Neural progenitor cell (in vitro differentiated cells): Measurements from ENCODE around the gene UGP2. TPM values are rescaled to one million over a fixed set of nuclear protein-coding genes. Genes with fewer than 3 reads are reported as not detected.

Source experiments
- DNase-seq: peaks from one replicate; pipeline ENCODE4 v3.0.0-alpha.2; 2016; ENCODE audit warnings: low spot score
- H2AFZ ChIP-seq: fragments of 200-600 bp; sonication (generic); replicated peaks from 2 replicates; pipeline ENCODE4 v1.6.1; 2016; ENCODE audit warnings: antibody characterized with exemption
- H3F3A ChIP-seq: fragments of 200-600 bp; sonication (generic); 2 replicates; pipeline ENCODE4 v1.6.1; 2016; ENCODE audit warnings: antibody characterized with exemption, low read depth
- H3K27ac ChIP-seq: fragments of 200-600 bp; sonication (generic); 2 replicates; pipeline ENCODE4 v1.5.1; 2016; ENCODE audit warnings: mild to moderate bottlenecking
- H3K27me3 ChIP-seq: fragments of 200-600 bp; sonication (generic); 2 replicates; pipeline ENCODE4 v1.6.1; 2016; ENCODE audit warnings: mild to moderate bottlenecking, moderate library complexity
- H3K36me3 ChIP-seq: fragments of 200-600 bp; sonication (generic); 2 replicates; pipeline ENCODE4 v1.5.1; 2016
- H3K4me1 ChIP-seq: fragments of 200-600 bp; sonication (generic); 2 replicates; pipeline ENCODE4 v1.6.1; 2016; ENCODE audit warnings: mixed run types
- H3K4me2 ChIP-seq: fragments of 200-600 bp; sonication (generic); 2 replicates; pipeline ENCODE4 v1.6.1; 2016
- H3K4me3 ChIP-seq: fragments of 200-600 bp; sonication (generic); 2 replicates; pipeline ENCODE4 v1.5.1; 2016
- H3K79me2 ChIP-seq: fragments of 200-600 bp; sonication (generic); 2 replicates; pipeline ENCODE4 v1.6.1; 2016; ENCODE audit warnings: low read depth
- H3K9ac ChIP-seq: fragments of 200-600 bp; sonication (generic); 2 replicates; pipeline ENCODE4 v1.6.1; 2016
- H3K9me3 ChIP-seq: fragments of 200-600 bp; sonication (generic); 2 replicates; pipeline ENCODE4 v1.5.1; 2016; ENCODE audit warnings: low read depth
- H4K20me1 ChIP-seq: fragments of 200-600 bp; sonication (generic); 2 replicates; pipeline ENCODE4 v1.6.1; 2016; ENCODE audit warnings: low read depth
- H3K27ac Mint-ChIP-seq: 3 replicates; pipeline ENCODE4 v1.8.0; 2021; ENCODE audit warnings: mixed read lengths
- H3K27me3 Mint-ChIP-seq: 2 replicates; pipeline ENCODE4 v1.8.0; 2022; ENCODE audit warnings: low read depth, mild to moderate bottlenecking, inconsistent platforms, moderate library complexity, mixed read lengths; ENCODE audit not compliant: insufficient read depth
- H3K36me3 Mint-ChIP-seq: 3 replicates; pipeline ENCODE4 v1.8.0; 2021; ENCODE audit warnings: mixed read lengths
- H3K4me1 Mint-ChIP-seq: 3 replicates; pipeline ENCODE4 v1.8.0; 2021; ENCODE audit warnings: mixed read lengths
- H3K4me3 Mint-ChIP-seq: 3 replicates; pipeline ENCODE4 v1.8.0; 2021; ENCODE audit warnings: mild to moderate bottlenecking, moderate library complexity, mixed read lengths
- H3K9me3 Mint-ChIP-seq: 3 replicates; pipeline ENCODE4 v1.8.0; 2020; ENCODE audit warnings: mixed read lengths
- EZH2 ChIP-seq: fragments of 200-600 bp; sonication (generic); IDR thresholded peaks from 2 replicates; pipeline ENCODE4 v1.6.1; 2017; ENCODE audit warnings: antibody characterized with exemption, mild to moderate bottlenecking, moderate library complexity
- EZH2phosphoT487 ChIP-seq: fragments of 200-600 bp; sonication (generic); IDR thresholded peaks from 2 replicates; pipeline ENCODE4 v1.6.1; 2017; ENCODE audit warnings: antibody characterized with exemption
- total RNA-seq: library from RNA; depleted of rRNA; stranded (reverse); fragments of >200 nt; gene quantifications from 2 replicates; pipeline ENCODE4 v1.2.3, GENCODE V29; 2015; ENCODE audit warnings: low replicate concordance
- TF ChIP-seq, protein P1 (sequence below): fragments of 200-600 bp; sonication (generic); IDR thresholded peaks from 2 replicates; pipeline ENCODE4 v1.5.1; 2017; ENCODE audit warnings: antibody characterized with exemption, mild to moderate bottlenecking

The UGP2 gene
- total RNA-seq, 1 donor from 2014 or later, result 126 TPM

DNA sequence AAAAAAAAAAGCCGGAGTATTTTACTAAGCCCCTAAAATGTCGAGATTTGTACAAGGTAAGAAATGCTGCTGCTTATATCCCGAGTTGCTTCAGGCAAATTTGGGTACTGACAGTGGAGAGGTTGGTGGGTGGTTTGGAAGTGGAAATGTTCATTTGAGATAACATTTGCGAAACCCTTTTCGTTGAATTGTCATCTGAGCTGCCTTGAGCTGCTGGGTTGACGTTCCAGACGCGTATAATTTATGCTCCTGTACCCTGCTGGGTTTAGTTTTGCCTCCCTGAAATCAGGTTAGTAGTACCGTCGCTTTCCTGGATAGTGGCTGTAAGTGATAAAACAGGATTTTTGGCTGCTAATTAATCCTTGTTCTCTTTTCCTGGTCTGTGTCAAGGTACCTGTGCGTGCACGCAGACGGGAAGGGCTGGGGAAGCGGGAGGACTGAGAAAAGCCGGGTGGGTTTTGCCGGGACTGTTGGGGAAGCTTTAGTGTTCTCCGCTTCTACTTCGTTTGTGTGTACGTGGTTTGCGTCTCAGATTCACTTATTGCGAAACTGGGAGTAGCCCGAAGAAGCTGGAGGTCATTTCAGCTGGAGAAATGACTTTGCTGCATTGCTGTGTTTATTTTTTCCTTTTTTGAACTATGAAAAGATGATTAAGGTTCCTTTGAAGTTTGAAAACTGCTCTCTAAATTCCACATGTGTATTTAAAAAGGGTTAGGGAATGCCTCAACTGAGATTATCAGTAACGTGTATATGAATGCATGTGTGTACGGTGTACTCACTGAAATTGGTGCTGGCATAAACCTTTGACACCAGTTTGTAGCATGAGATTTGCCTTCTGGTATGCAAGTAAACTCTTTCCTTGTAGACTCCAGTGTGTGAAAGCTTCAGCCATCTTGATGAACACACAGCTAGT lies 709 bp downstream of the UGP2 start:
- Histone ChIP-seq H4K20me1 (no peaks in the 10 kb centered on the region), H3F3A (peaks cover 35% of the 10 kb centered on the region), H3K4me2 (peak overlapping the region; percentile 94), H3K9me3 (no peaks in the 10 kb centered on the region), H3K27me3 (no peaks in the 10 kb centered on the region), H3K4me1 (peaks cover 38% of the 10 kb centered on the region), H3K9ac (peak overlapping the region; percentile 23), H2AFZ (no peak overlapping the region), H3K4me3 (peak overlapping the region; percentile 76), H3K36me3 (no peaks in the 10 kb centered on the region), H3K27ac (peak overlapping the region; percentile 98), H3K79me2 (peaks cover 63% of the 10 kb centered on the region)
- DNase-seq, result peak; percentile 53
- H3K27ac Mint-ChIP-seq, result peak overlapping the region; percentile 61
- TF ChIP-seq EZH2phosphoT487, result no peak
- TF ChIP-seq EZH2, result no peak
- TF ChIP-seq, protein P1, sequence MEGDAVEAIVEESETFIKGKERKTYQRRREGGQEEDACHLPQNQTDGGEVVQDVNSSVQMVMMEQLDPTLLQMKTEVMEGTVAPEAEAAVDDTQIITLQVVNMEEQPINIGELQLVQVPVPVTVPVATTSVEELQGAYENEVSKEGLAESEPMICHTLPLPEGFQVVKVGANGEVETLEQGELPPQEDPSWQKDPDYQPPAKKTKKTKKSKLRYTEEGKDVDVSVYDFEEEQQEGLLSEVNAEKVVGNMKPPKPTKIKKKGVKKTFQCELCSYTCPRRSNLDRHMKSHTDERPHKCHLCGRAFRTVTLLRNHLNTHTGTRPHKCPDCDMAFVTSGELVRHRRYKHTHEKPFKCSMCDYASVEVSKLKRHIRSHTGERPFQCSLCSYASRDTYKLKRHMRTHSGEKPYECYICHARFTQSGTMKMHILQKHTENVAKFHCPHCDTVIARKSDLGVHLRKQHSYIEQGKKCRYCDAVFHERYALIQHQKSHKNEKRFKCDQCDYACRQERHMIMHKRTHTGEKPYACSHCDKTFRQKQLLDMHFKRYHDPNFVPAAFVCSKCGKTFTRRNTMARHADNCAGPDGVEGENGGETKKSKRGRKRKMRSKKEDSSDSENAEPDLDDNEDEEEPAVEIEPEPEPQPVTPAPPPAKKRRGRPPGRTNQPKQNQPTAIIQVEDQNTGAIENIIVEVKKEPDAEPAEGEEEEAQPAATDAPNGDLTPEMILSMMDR, result no peak
- H3K4me1 Mint-ChIP-seq, result peaks cover 26% of the 10 kb centered on the region
- peak overlapping the region; percentile 96 for H3K4me3 Mint-ChIP-seq
- H3K27me3 Mint-ChIP-seq, result peaks cover 4% of the 10 kb centered on the region
- H3K9me3 Mint-ChIP-seq, result peaks cover 6% of the 10 kb centered on the region
- peaks cover 10% of the 10 kb centered on the region for H3K36me3 Mint-ChIP-seq

DNA sequence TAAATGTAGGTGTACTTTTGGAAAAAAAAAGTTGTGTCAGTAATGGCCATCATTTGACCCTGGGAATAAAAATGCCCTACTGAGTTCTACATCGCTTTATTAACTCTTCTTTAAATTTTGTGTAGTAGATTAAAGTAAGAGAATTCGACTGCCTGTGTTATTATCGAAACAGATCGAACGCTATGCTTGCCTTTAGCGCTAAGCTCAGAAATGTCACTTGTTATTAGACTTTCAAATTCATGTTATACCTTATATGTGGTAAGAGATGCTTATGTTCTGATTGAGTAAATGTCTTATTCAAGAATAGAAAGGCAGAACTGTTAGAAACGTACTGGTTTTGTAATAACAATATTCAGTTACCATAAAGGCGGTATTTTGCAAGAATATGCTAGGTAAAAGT lies 1.4 kb downstream of the UGP2 start:
- Histone ChIP-seq H3K27ac (no peak overlapping the region), H3K79me2 (peaks cover 70% of the 10 kb centered on the region), H3K36me3 (no peaks in the 10 kb centered on the region), H3K4me2 (peak overlapping the region; percentile 94), H2AFZ (no peak overlapping the region), H3K4me1 (peaks cover 38% of the 10 kb centered on the region), H3K9me3 (no peaks in the 10 kb centered on the region), H3F3A (peaks cover 39% of the 10 kb centered on the region), H3K27me3 (no peaks in the 10 kb centered on the region), H3K9ac (peak overlapping the region; percentile 6), H3K4me3 (peak overlapping the region; percentile 76), H4K20me1 (no peaks in the 10 kb centered on the region)
- Mint-ChIP-seq H3K27me3 (peaks cover 4% of the 10 kb centered on the region), H3K27ac (no peak overlapping the region), H3K9me3 (peaks cover 9% of the 10 kb centered on the region), H3K4me3 (peak overlapping the region; percentile 96), H3K4me1 (peaks cover 26% of the 10 kb centered on the region), H3K36me3 (peaks cover 13% of the 10 kb centered on the region)
- no peak for TF ChIP-seq EZH2
- TF ChIP-seq EZH2phosphoT487, result no peak
- DNase-seq, result no peak

DNA sequence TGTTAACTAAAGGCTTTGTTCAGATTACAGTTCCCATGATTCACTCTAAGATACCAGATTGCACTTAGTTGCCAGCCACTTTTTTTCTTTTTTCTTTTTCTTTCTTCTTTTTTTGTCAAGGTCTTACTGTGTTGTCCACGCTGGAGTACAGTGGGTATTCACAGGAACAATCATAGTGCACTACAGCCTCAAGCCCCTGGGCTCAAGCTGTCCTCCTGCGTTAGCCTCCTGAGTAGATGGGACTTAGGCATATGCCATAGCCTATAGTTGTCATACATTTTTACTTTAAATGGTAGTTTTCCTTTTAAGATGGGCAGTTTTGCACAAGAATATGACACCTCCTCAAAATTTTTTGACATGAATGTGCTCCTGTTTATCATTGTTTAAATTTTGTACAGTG lies 2.1 kb downstream of the UGP2 start:
- H3K4me3 Mint-ChIP-seq, result peak overlapping the region; percentile 71
- H3K9me3 Mint-ChIP-seq, result peaks cover 9% of the 10 kb centered on the region
- Histone ChIP-seq H3K4me2 (peak overlapping the region; percentile 94), H3K79me2 (peaks cover 77% of the 10 kb centered on the region), H3K9ac (no peak overlapping the region), H4K20me1 (no peaks in the 10 kb centered on the region), H3K27me3 (no peaks in the 10 kb centered on the region), H3F3A (peaks cover 44% of the 10 kb centered on the region), H3K4me1 (peaks cover 42% of the 10 kb centered on the region), H3K9me3 (no peaks in the 10 kb centered on the region), H2AFZ (no peak overlapping the region), H3K27ac (no peak overlapping the region), H3K4me3 (peak overlapping the region; percentile 76), H3K36me3 (no peaks in the 10 kb centered on the region)
- DNase-seq, result no peak
- no peak for TF ChIP-seq EZH2phosphoT487
- TF ChIP-seq EZH2, result no peak
- TF ChIP-seq, protein P1, result no peak
- H3K4me1 Mint-ChIP-seq, result peaks cover 28% of the 10 kb centered on the region
- peaks cover 4% of the 10 kb centered on the region for H3K27me3 Mint-ChIP-seq
- H3K36me3 Mint-ChIP-seq, result peaks cover 13% of the 10 kb centered on the region
- H3K27ac Mint-ChIP-seq, result no peak overlapping the region

DNA sequence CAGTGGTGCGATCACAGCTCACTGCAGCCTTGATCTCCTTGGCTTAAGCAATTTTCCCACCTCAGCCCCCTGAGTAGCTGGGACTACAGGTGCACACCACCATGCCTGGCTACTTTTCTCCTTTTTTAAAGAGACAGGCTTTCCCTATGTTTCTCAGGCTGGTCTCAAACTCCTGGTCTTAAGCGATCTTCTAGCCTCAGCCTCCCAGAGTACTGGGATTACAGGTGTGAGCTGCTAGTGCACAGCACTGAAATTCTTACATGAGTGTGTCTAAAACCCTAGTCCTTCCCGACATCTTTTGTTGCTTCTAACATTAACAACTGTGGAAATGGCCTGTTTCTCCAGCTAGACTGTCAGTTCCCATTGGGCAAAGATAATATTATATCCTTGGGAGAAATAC lies 2.9 kb downstream of the UGP2 start:
- H3K4me3 ChIP-seq, result peak overlapping the region; percentile 76

More for the DNA sequence above, 2.9 kb downstream of the UGP2 start:
- Histone ChIP-seq H2AFZ (no peak overlapping the region), H3F3A (peaks cover 48% of the 10 kb centered on the region), H3K79me2 (peaks cover 78% of the 10 kb centered on the region), H4K20me1 (no peaks in the 10 kb centered on the region), H3K9ac (no peak overlapping the region), H3K4me1 (peaks cover 48% of the 10 kb centered on the region), H3K4me2 (peak overlapping the region; percentile 94), H3K9me3 (no peaks in the 10 kb centered on the region), H3K27me3 (no peaks in the 10 kb centered on the region), H3K27ac (no peak overlapping the region), H3K36me3 (no peaks in the 10 kb centered on the region)
- Mint-ChIP-seq H3K27ac (no peak overlapping the region), H3K9me3 (peaks cover 9% of the 10 kb centered on the region), H3K4me1 (peaks cover 33% of the 10 kb centered on the region), H3K4me3 (peak overlapping the region; percentile 27), H3K36me3 (peaks cover 13% of the 10 kb centered on the region), H3K27me3 (peaks cover 4% of the 10 kb centered on the region)
- TF ChIP-seq, protein P1, result no peak
- DNase-seq, result no peak
